Effector memory CD4-positive, alpha-beta T cell (primary cell): ENCODE data around the gene TMPRSS12.
"Not testable (repeated sequence)": the region's sequence is repeated elsewhere in the genome, so short reads cannot be mapped to it uniquely, and the experiment has no call there.

Source experiments
- DNase-seq, 3 donors: peaks; one replicate each; pipeline ENCODE4 v3.0.0-alpha.2; 2020
- H3K27ac ChIP-seq: 2 replicates; pipeline ENCODE4 v1.7.0; 2013; ENCODE audit warnings: mild to moderate bottlenecking, low read length, moderate library complexity; ENCODE audit not compliant: insufficient read depth, poor library complexity, severe bottlenecking
- H3K27me3 ChIP-seq: replicated peaks from 2 replicates; pipeline ENCODE4 v1.7.0; 2013; ENCODE audit warnings: mild to moderate bottlenecking, low read length; ENCODE audit not compliant: insufficient read depth, control insufficient read depth, poor library complexity, severe bottlenecking
- H3K36me3 ChIP-seq: 2 replicates; pipeline ENCODE4 v1.7.0; 2013; ENCODE audit warnings: mild to moderate bottlenecking, low read length, moderate library complexity; ENCODE audit not compliant: control insufficient read depth, insufficient read depth
- H3K4me1 ChIP-seq: 2 replicates; pipeline ENCODE4 v1.7.0; 2013; ENCODE audit warnings: low read length, mild to moderate bottlenecking; ENCODE audit not compliant: control insufficient read depth, insufficient read depth, poor library complexity, severe bottlenecking
- H3K4me3 ChIP-seq: 2 replicates; pipeline ENCODE4 v1.7.0; 2013; ENCODE audit warnings: low read length, low read depth, mild to moderate bottlenecking; ENCODE audit not compliant: insufficient read depth, poor library complexity, severe bottlenecking
- H3K9me3 ChIP-seq: 2 replicates; pipeline ENCODE4 v1.7.0; 2013; ENCODE audit warnings: mild to moderate bottlenecking, low read length, moderate library complexity; ENCODE audit not compliant: control insufficient read depth
- total RNA-seq, 3 donors: gene quantifications; one replicate each; lab custom pipeline; 2026; lab: John Stamatoyannopoulos, UW

Gene TMPRSS12, protein sequence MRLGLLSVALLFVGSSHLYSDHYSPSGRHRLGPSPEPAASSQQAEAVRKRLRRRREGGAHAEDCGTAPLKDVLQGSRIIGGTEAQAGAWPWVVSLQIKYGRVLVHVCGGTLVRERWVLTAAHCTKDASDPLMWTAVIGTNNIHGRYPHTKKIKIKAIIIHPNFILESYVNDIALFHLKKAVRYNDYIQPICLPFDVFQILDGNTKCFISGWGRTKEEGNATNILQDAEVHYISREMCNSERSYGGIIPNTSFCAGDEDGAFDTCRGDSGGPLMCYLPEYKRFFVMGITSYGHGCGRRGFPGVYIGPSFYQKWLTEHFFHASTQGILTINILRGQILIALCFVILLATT
- 0 reads per million in 3 donors for total RNA-seq

DNA sequence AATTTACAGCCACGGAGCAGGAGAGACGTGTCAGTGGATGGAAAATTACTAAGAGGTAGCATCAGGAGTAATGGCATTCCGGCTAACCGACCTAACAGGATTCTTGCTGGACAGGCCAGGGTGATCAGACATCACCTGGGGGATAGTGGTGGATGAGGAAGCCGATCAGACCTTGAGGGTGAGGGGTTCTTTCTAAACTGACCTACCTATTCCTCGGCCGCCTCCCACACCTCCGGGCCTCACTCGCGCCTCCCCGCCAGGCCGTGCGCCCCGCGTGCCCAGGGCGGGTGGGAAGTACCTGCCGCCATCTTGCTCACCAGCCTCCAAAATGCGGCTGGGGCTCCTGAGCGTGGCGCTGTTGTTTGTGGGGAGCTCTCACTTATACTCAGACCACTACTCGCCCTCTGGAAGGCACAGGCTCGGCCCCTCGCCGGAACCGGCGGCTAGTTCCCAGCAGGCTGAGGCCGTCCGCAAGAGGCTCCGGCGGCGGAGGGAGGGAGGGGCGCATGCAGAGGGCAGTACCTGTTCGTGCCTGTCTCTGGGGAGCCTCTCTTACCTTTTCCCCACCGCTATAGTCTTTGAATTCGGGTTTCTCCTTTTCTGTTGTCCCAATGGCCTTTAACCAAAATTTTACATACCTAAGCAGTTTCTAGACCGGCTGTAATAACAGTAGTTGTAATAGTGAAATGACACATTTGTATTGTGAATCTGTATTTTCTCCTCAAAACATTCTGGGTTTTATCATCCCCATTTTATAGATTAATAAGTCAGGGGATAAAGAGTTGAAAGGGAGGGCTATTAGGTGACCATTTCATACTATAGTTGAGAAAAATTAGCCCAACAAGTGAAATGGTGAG is at the start of gene TMPRSS12:
Gene TMPRSS12 (plus strand): TSS at position 290 of the 857 bp plus-strand sequence. CDS start 39 bp downstream, at position 329.
- Histone ChIP-seq H3K36me3 (no peaks in the 10 kb centered on the region), H3K4me3 (no peak within 1 kb of the TSS), H3K27ac (no peak within 1 kb of the TSS), H3K27me3 (no peaks in the 10 kb centered on the region), H3K4me1 (no peaks in the 10 kb centered on the region), H3K9me3 (no peaks in the 10 kb centered on the region)
- DNase-seq, result no peak

DNA sequence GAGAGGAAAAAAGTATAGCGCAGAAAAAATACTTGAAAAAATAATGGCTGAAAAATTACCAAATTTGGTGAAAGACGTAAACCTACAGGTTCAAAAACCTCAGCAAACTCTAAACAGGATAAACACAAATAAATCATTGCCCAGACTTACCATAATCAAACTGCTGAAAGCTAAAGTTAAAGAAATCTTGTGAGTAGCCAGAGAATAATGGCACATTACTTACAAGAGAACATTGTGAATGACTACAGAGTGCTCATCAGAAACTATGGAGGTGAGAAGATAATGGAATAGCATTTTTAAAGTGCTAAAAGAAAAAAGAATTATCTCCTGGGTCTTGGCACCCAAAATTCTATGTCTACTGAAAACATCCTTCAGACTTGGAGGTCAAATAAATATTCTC is 42.8 kb upstream of the TMPRSS12 start:
- Histone ChIP-seq H3K9me3 (no peaks in the 10 kb centered on the region), H3K27ac (no peak overlapping the region), H3K4me1 (no peaks in the 10 kb centered on the region), H3K36me3 (peaks cover 33% of the 10 kb centered on the region), H3K27me3 (no peaks in the 10 kb centered on the region), H3K4me3 (no peak overlapping the region)
- DNase-seq, result no peak

DNA sequence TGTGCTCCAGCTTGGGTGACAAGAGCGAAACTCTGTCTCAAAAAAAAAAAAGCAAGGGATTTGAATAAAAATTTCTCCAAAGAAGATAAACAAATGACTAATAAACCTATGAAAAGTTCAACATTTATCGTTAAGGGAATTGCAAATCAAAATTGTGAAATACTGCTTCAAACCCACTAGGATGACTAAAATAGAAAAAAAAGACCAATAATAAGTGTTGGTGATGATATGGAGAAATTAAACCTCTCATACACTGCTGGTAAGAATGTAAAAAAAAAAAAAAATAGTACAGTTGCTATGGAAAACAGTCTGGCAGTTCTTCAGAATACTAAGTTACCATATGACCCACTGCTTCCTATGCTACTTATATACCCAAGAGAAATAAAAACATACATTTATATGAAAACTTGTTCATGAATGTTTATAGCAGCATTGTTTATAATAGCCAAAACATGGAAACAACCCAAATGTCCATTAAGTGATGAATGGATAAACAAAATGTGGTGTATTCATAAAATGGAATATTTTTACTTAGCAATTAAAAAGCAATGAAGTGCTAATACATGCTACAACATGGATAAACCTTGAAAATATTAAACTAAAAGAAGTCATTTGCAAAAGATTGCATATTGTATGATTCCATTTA is 39.4 kb upstream of the TMPRSS12 start:
- DNase-seq, result no peak
- Histone ChIP-seq H3K36me3 (peaks cover 15% of the 10 kb centered on the region), H3K4me1 (no peaks in the 10 kb centered on the region), H3K4me3 (no peak overlapping the region), H3K27ac (no peak overlapping the region), H3K27me3 (no peaks in the 10 kb centered on the region), H3K9me3 (no peaks in the 10 kb centered on the region)

DNA sequence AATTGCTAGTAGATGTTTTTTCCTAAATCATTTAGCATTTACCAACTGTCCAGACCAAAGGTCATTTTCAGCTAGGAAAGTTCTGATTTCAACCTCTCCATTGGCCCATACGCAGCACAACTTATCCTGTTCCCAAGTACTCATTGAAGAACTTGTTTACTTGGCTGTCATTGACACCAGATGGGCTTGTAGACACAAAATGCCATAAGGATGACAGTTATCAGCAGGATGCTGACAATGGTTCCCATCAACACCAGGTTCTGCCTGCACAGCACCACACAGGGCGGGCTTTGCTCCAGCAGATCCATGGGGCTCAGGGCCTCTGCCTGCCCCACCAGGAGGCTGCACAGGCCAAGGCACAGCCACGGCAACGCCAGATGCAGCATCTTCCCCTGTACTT is 36.5 kb upstream of the TMPRSS12 start:
- no peak for DNase-seq
- Histone ChIP-seq H3K9me3 (no peaks in the 10 kb centered on the region), H3K27ac (no peak overlapping the region), H3K36me3 (peaks cover 16% of the 10 kb centered on the region), H3K27me3 (no peaks in the 10 kb centered on the region), H3K4me3 (no peak overlapping the region), H3K4me1 (no peaks in the 10 kb centered on the region)

DNA sequence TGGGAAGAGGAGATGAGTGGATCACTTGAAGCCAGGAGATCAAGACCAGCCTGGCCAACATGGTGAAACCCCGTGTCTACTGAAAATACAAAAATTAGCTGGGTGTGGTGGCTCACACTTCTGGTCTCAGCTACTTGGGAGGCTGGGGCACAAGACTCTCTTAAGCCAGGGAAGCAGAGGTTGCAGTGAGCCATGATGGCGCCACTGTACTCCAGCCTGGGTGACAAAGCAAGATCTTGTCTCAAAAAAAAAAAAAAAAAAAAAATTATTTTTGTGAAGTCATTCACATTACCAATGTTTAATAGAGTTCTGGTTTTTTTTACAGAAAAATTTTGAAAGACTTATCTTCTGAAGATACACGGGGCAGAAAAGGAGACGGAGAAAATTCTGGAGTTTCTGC is 33.6 kb upstream of the TMPRSS12 start:
- not testable (repeated sequence) for H3K27ac ChIP-seq, H3K4me3 ChIP-seq, DNase-seq, H3K9me3 ChIP-seq, H3K4me1 ChIP-seq, H3K27me3 ChIP-seq
- peaks cover 31% of the 10 kb centered on the region for H3K36me3 ChIP-seq

DNA sequence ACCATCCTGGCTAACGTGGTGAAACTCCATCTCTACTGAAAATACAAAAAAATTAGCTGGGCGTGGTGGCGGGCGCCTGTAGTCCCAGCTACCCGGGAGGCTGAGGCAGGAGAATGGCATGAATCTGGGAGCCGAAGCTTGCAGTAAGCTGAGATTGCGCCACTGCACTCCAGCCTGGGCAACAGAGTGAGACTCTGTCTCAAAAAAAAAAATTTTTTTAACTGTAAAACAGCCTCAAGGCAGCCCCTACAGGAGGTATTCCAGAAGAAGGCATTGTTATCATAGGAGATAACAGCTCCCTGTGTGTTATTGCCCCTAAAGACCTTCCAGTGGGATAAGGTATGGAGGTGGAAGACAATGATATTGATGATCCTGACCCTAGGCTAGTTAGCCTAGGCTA is 27.8 kb upstream of the TMPRSS12 start:
- peaks cover 60% of the 10 kb centered on the region for H3K36me3 ChIP-seq
- H3K9me3 ChIP-seq, H3K27ac ChIP-seq, DNase-seq, H3K4me3 ChIP-seq, H3K4me1 ChIP-seq, H3K27me3 ChIP-seq: not testable (repeated sequence)

DNA sequence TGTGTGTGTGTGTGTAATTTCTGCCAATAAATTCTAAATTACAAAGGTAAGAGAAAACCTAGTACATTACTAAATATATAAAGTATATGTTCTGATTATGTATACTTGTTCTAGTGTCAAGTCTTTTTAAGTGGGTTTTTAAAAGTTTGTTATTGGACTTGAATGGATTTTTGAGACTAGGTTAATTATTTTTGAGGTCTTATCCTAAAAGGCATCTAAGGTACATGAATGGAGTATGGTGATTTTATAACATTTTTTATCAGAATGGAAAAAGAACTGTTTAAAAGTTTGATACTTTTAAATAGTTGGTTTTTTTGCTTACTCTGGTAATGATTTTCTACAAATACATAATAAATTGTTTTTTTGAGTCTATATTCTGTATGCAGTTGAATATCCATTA is 22.5 kb upstream of the TMPRSS12 start:
- Histone ChIP-seq H3K27ac (no peak overlapping the region), H3K27me3 (no peaks in the 10 kb centered on the region), H3K9me3 (no peaks in the 10 kb centered on the region), H3K4me1 (no peaks in the 10 kb centered on the region), H3K4me3 (no peak overlapping the region), H3K36me3 (peaks cover 26% of the 10 kb centered on the region)
- DNase-seq, result no peak

DNA sequence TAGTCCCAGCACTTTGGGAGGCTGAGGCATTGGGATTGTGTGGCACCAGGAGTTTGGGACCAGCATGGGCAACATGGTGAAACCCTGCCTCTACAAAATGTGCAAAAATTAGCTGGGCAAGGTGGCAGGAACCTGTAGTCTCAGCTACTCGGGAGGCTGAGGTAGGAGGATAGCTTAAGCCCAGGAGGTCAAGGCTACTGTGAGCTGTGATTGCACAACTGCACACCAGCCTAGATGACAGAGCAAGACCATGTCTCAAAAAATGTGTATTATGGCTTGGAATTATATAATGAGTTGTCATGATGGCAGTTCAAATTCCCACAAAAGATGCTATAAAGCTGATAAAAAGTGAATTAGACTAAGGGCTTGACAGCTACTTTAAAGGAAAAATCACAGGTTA is 20.6 kb upstream of the TMPRSS12 start:
- Histone ChIP-seq H3K27ac (no peak overlapping the region), H3K4me3 (no peak overlapping the region), H3K27me3 (no peaks in the 10 kb centered on the region), H3K9me3 (no peaks in the 10 kb centered on the region), H3K4me1 (no peaks in the 10 kb centered on the region), H3K36me3 (peaks cover 12% of the 10 kb centered on the region)
- DNase-seq, result no peak

DNA sequence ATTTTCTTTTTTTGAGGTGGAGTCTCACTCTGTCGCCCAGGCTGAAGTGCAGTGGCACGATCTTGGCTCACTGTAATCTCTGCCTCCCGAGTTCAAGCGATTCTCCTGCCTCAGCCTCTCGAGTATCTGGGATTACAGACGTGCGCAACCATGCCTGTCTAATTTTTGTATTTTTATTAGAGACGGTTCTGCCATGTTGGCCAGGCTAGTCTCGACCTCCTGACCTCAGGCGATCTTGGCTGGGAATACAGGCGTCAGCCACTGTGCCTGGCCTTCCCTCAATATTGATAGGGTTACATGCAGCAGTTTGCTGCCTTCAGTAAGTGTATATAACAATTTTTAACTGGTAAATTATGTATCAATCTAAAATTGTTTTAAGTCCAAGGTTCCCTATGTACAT is 19.0 kb upstream of the TMPRSS12 start:
- DNase-seq, H3K27me3 ChIP-seq: not testable (repeated sequence)

DNA sequence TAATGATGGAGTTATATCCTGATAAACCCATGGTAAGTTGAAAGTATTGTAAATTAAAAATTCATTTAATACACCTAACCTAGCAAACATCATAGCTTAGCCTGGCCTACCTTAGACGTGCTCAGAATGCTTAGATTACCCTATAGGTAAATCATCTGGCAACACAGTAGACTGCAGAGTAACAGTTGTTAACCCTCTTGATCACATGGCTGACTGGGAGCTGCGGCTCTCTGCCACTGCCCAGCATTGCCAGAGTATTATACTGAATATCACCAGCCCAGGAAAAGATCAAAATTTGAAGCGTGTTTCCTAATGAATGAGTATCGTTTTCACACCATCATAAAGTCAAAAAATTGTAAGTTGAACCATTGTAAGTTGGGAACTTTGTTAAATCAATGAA is 17.8 kb upstream of the TMPRSS12 start:
- Histone ChIP-seq H3K4me3 (no peak overlapping the region), H3K4me1 (no peaks in the 10 kb centered on the region)

More for the DNA sequence above, 19.0 kb upstream of the TMPRSS12 start:
- H3K27ac ChIP-seq, H3K36me3 ChIP-seq, H3K4me3 ChIP-seq, H3K4me1 ChIP-seq, H3K9me3 ChIP-seq: not testable (repeated sequence)

More for the DNA sequence above, 17.8 kb upstream of the TMPRSS12 start:
- DNase-seq, result no peak
- Histone ChIP-seq H3K27me3 (no peaks in the 10 kb centered on the region), H3K9me3 (no peaks in the 10 kb centered on the region), H3K27ac (no peak overlapping the region), H3K36me3 (no peaks in the 10 kb centered on the region)
